ENCODE data around the gene WDR33.

The WDR33 gene

GRCh38 chr2:127695491-127696472 lies 115.2 kb downstream of the WDR33 start:
- DNase-seq (ENCODE audit: low spot score): peak; percentile 43

GRCh38 chr2:127694986-127695385 lies 116.0 kb downstream of the WDR33 start:
- no peak for DNase-seq (ENCODE audit: low spot score)
- TF ChIP-seq CTCF (IDR thresholded peaks at IDR 0.05; ENCODE audit: extremely low read depth, missing control alignments): no peak

More at GRCh38 chr2:127695491-127696472, 115.2 kb downstream of the WDR33 start:
- peak; percentile 9 for TF ChIP-seq CTCF (IDR thresholded peaks at IDR 0.05; ENCODE audit: extremely low read depth, missing control alignments)

GRCh38 chr2:127690696-127691095 lies 120.3 kb downstream of the WDR33 start:
- no peak for TF ChIP-seq CTCF (IDR thresholded peaks at IDR 0.05; ENCODE audit: extremely low read depth, missing control alignments)
- no peak for DNase-seq (ENCODE audit: low spot score)

GRCh38 chr2:127688405-127688804 lies 122.6 kb downstream of the WDR33 start:
- TF ChIP-seq CTCF (IDR thresholded peaks at IDR 0.05; ENCODE audit: extremely low read depth, missing control alignments): no peak

GRCh38 chr2:127685410-127686080 lies 125.4 kb downstream of the WDR33 start:
- TF ChIP-seq CTCF (IDR thresholded peaks at IDR 0.05; ENCODE audit: extremely low read depth, missing control alignments): no peak
- DNase-seq (ENCODE audit: low spot score): no peak

More at GRCh38 chr2:127688405-127688804, 122.6 kb downstream of the WDR33 start:
- DNase-seq (ENCODE audit: low spot score): no peak

GRCh38 chr2:127683757-127684156 lies 127.2 kb downstream of the WDR33 start:
- no peak for TF ChIP-seq CTCF (IDR thresholded peaks at IDR 0.05; ENCODE audit: extremely low read depth, missing control alignments)
- no peak for DNase-seq (ENCODE audit: low spot score)

- no peak for TF ChIP-seq CTCF (IDR thresholded peaks at IDR 0.05; ENCODE audit: extremely low read depth, missing control alignments)
- no peak for DNase-seq (ENCODE audit: low spot score)
These were observed 127.9 kb downstream of the WDR33 start for GRCh38 chr2:127683056-127683455.
